Spleen (tissue), 11 donors: ENCODE results near the gene EXOC6B. TPM values are rescaled to one million over a fixed set of nuclear protein-coding genes. Genes with fewer than 3 reads are reported as not detected.

Experiments
- DNase-seq: peaks from one replicate; pipeline ENCODE4 v3.0.0-alpha.2; 2020
- H3K27ac ChIP-seq, 8 donors: fragments of 200-600 bp; sonication (generic) in 7 of 8; 1 replicate in 4 of 8; 2 replicates in 4 of 8; pipeline versions ENCODE4 v1.5.0 to v1.8.0; 2016 to 2021; ENCODE audit warnings: inconsistent platforms in 4 of 8, mild to moderate bottlenecking in 4 of 8, moderate library complexity in 1 of 8
- H3K27me3 ChIP-seq, 7 donors: fragments of 200-600 bp; sonication (generic) in 6 of 7; replicated peaks in 1 of 7; 1 replicate in 4 of 7; 2 replicates in 3 of 7; pipeline versions ENCODE4 v1.5.0 to v1.8.0; 2016 to 2021; ENCODE audit warnings: inconsistent platforms in 3 of 7, mild to moderate bottlenecking in 1 of 7
- H3K36me3 ChIP-seq, 6 donors: fragments of 200-600 bp; sonication (generic) in 5 of 6; 1 replicate in 4 of 6; 2 replicates in 2 of 6; pipeline versions ENCODE4 v1.5.0 to v1.8.0; 2016 to 2021; ENCODE audit warnings: inconsistent platforms in 2 of 6
- H3K4me1 ChIP-seq, 6 donors: fragments of 200-600 bp; sonication (generic) in 5 of 6; 1 replicate in 3 of 6; 2 replicates in 3 of 6; pipeline versions ENCODE4 v1.5.0 to v1.8.0; 2016 to 2021; ENCODE audit warnings: inconsistent platforms in 3 of 6
- H3K4me3 ChIP-seq, 8 donors: fragments of 200-600 bp; sonication (generic) in 7 of 8; 1 replicate in 4 of 8; 2 replicates in 4 of 8; pipeline versions ENCODE4 v1.5.0 to v1.8.0; 2016 to 2021; ENCODE audit warnings: inconsistent platforms in 4 of 8, mild to moderate bottlenecking in 4 of 8, moderate library complexity in 2 of 8
- H3K9me3 ChIP-seq, 8 donors: fragments of 200-600 bp; sonication (generic) in 7 of 8; 1 replicate in 4 of 8; 2 replicates in 4 of 8; pipeline versions ENCODE4 v1.5.0 to v1.8.0; 2016 to 2021; ENCODE audit warnings: inconsistent platforms in 4 of 8
- CTCF ChIP-seq, 11 experiments: fragments of 200-600 bp in 7 of 11; fragments of 450-650 bp in 4 of 11; sonication (generic) in 4 of 11; IDR thresholded peaks in 8 of 11; conservative IDR thresholded peaks in 3 of 11; 1 replicate in 7 of 11; 2 replicates in 4 of 11; pipeline versions ENCODE4 v1.4.0 to v1.8.0; 2016 to 2021; ENCODE audit warnings: antibody characterized with exemption in 11 of 11, inconsistent platforms in 4 of 11, mild to moderate bottlenecking in 1 of 11
- POLR2A ChIP-seq, 3 donors: fragments of 450-650 bp; IDR thresholded peaks; one replicate each; pipeline ENCODE4 v1.5.1; 2017; ENCODE audit warnings: antibody characterized with exemption in 3 of 3, mild to moderate bottlenecking in 1 of 3
- POLR2AphosphoS5 ChIP-seq, 3 donors: sonication (generic); formaldehyde crosslinking; IDR thresholded peaks; one replicate each; pipeline ENCODE4 v1.5.1; 2017; ENCODE audit warnings: antibody characterized with exemption in 3 of 3
- WGBS, 5 donors: extraction: QIAGEN DNeasy Blood & Tissue Kit in 3 of 5; methylation state at CpG; one replicate each; pipeline versions ENCODE4 v1.1.5 to v1.1.7; 2013 to 2018; 5-methylcytosine and 5-hydroxymethylcytosine counted together
- intact Hi-C: fragments of 100-400 bp; cut with DNase I; formaldehyde crosslinking; loops from one replicate; pipeline ENCODE4 v1.15.0; 2023; ENCODE audit warnings: low total_unique reads
- polyA plus RNA-seq, 3 donors: library from polyadenylated mRNA; stranded (reverse); fragments of 200-250 nt; gene quantifications; one replicate each; pipeline ENCODE4 v1.2.1, GENCODE V29; 2013
- total RNA-seq, 7 donors: library from RNA; depleted of rRNA in 3 of 7; stranded (reverse); fragments of >200 nt in 3 of 7; fragmentation: NEBNext Ultra II Directional in 4 of 7; extraction: Animal tissue kit (Norgen Biotek cat#: 25700) in 4 of 7; gene quantifications; one replicate each; pipeline versions ENCODE4 v1.1.0 to v1.2.1, GENCODE V29; 2016 to 2021
- donor health status: healthy with polysubstance abuse.
- donor health status: DM: no; HTN: no; CAD: no; lungs with moderate emphysema.
- donor health status: DM: no; HTN: no; CAD: no.
- donor health status: Bipolar disorder and iron deficiency.
- donor health status: healthy.
- donor health status: DM: no; HTN: no; CAD: no.
- donor health status: DM: yes; HTN: yes; CAD: no.

EXOC6B gene
- total and polyA plus RNA-seq, 10 donors = 1.0 to 27.9 (median 18.0) TPM

- Histone ChIP-seq H3K4me3 (peak overlapping the region in 7 of 8 donors; percentile 32 to 67 (median 42)), H3K4me1 (peaks cover 40 to 64% (median 56%) of the 10 kb centered on the region in 6 donors)
Observed at GRCh38 chr2:72148837-72149555, 676.8 kb downstream of the EXOC6B start.

GRCh38 chr2:72148003-72148836 is 677.6 kb downstream of the EXOC6B start:
- Histone ChIP-seq H3K9me3 (no peaks in the 10 kb centered on the region), H3K4me3 (peak overlapping the region in 7 of 8 donors; percentile 25 to 67 (median 42)), H3K4me1 (peaks cover 40 to 72% (median 63%) of the 10 kb centered on the region in 6 donors), H3K27me3 (peaks cover 11 to 90% (median 65%) of the 10 kb centered on the region in 7 donors), H3K27ac (peak overlapping the region in 1 of 8 donors; percentile 18), H3K36me3 (no peaks in the 10 kb centered on the region)
- DNase-seq = peak; percentile 70
- TF ChIP-seq CTCF (IDR thresholded peaks at IDR 0.05 in 8 of 11, conservative IDR thresholded peaks at IDR 0.05 in 3 of 11) (no peak), POLR2AphosphoS5 (IDR thresholded peaks at IDR 0.05) (no peak), POLR2A (IDR thresholded peaks at IDR 0.05) (no peak)
- intact Hi-C loops = no loop called here
- 1 to 3% (median 2%) methylated on average over 40 to 68 of the region's 68 CpGs for WGBS, 5 donors

More at GRCh38 chr2:72148837-72149555, 676.8 kb downstream of the EXOC6B start:
- intact Hi-C loops = no loop called here
- TF ChIP-seq CTCF (IDR thresholded peaks at IDR 0.05 in 8 of 11, conservative IDR thresholded peaks at IDR 0.05 in 3 of 11) = no peak
- 0 to 3% (median 1%) methylated on average over 39 to 65 of the region's 65 CpGs for WGBS, 5 donors
- Histone ChIP-seq H3K27ac (no peak overlapping the region), H3K27me3 (peaks cover 11 to 90% (median 59%) of the 10 kb centered on the region in 7 donors), H3K9me3 (no peaks in the 10 kb centered on the region), H3K36me3 (no peaks in the 10 kb centered on the region)
- peak; percentile 79 for DNase-seq

DNA sequence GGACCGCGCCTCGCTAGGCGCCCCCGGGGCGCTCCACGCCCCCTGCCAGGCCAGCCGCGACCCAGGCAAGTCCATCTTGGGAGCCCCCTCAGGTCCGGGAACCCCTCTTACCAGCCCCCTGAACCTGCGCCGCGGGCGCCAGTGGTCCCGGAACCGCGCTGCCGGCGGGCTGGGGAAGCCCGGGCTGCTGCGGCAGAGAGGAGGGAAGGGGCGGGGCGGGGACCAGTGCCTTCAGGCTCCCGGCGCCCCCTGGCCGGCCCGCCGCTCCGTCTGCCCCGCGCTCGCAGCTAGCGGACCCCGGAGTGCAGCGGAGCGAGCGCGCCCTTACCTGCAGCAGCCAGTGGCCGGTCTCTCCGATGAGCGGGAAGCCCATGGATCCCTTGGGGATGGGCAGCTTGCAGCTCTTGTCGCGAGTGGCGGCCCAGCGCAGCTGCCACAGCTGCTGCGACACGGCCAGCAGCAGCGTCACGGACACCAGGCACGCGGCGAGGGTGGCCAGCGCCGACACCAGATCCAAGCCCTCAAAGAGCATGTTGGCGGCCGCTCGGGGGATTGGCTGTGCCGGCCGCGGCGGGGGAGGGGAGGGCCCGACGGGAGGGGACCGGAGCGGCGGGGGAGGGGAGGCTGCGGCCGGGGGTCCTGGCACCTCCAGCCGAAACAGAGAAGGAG is 678.4 kb downstream of the EXOC6B start, which contains the start of gene CYP26B1:
CYP26B1 (minus strand) TSS at position 560 of the 669 bp plus-strand sequence; CDS start at position 532, 28 bp downstream.
- WGBS, 5 donors = 1 to 10% (median 3%) methylated on average over 17 to 69 of the region's 69 CpGs
- DNase-seq = peak; percentile 81
- TF ChIP-seq POLR2A (IDR thresholded peaks at IDR 0.05) (no peak), CTCF (IDR thresholded peaks at IDR 0.05 in 8 of 11, conservative IDR thresholded peaks at IDR 0.05 in 3 of 11) (peak in 1 of 11 experiments; percentile 20), POLR2AphosphoS5 (IDR thresholded peaks at IDR 0.05) (peak in 2 of 3 donors; percentile 40 to 44)
- Histone ChIP-seq H3K4me3 (peak within 1 kb of the TSS; percentile 9 to 67 (median 42)), H3K27me3 (peaks cover 11 to 93% (median 73%) of the 10 kb centered on the region in 7 donors), H3K4me1 (peaks cover 40 to 80% (median 69%) of the 10 kb centered on the region in 6 donors), H3K9me3 (no peaks in the 10 kb centered on the region), H3K36me3 (no peaks in the 10 kb centered on the region), H3K27ac (peak within 1 kb of the TSS in 2 of 8 donors; percentile 4 to 18)
- intact Hi-C loops = no loop called here
